GM18520 (cell line): ENCODE results near the gene ACYP2.

Experiments used
- ATAC-seq: cut with Tn5 transposase; IDR thresholded peaks from one replicate; pipeline ENCODE4 v1.9.1; 2021; ENCODE audit not compliant: unreplicated experiment

ACYP2 gene

DNA sequence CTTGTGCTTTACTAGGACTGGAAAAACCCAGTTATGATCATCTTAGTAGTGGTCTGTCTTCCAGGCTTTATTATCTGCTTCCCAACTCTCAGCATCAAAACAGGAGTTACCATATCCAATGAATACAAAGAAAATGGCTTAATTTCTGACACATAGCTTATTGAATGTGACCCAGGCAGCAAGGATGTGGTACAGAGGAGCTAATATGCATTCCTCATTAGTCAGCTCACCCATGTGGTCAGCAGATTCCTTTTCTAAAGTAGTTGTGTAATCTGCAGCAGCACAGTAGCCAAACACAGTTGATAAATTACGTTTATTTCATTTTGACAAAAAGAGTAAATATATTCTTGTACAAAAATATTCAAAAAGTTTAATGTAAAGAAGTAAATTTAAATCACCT, 97.0 kb downstream of the ACYP2 start:
- no peak for ATAC-seq

DNA sequence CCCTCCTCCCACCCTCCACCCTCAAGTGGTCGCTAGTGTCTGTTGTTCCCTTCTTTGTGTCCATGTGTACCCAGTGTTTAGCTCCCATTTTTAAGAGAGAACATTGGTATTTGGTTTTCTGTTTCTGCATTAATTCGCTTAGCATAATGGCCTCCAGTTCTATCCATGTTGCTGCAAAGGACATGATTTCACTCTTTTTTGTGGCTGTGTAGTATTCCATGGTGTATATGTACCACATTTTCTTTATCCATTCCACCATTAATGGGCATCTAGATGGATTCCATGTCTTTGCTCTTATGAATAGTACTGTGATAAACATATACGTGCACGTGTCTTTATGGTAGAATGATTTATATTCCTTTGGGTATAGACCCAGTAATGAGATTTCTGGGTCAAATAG, 97.7 kb downstream of the ACYP2 start:
- no peak for ATAC-seq

- ATAC-seq: no peak
These were observed 109.6 kb downstream of the ACYP2 start for GRCh38 chr2:54224997-54225396.

GRCh38 chr2:54226260-54226659, 110.8 kb downstream of the ACYP2 start:
- no peak for ATAC-seq

DNA sequence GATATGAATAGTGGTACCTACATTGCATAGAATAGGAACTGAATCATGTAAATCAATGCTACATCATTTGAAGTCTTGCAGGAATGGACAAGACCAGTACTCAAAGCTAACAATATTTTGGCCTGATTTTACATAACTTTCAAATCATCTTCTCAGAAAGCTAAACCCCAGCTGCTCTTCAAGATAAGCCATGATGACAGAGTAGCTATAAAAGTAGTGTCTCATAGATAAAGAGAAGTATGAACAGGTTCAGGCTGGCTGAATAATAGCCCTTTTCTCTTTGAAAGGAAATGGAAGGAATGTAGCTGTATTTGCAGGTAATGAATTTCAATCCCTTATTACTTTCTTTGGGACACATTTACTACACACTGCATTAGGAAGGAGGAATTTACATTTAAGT, 112.4 kb downstream of the ACYP2 start:
- ATAC-seq: no peak

DNA sequence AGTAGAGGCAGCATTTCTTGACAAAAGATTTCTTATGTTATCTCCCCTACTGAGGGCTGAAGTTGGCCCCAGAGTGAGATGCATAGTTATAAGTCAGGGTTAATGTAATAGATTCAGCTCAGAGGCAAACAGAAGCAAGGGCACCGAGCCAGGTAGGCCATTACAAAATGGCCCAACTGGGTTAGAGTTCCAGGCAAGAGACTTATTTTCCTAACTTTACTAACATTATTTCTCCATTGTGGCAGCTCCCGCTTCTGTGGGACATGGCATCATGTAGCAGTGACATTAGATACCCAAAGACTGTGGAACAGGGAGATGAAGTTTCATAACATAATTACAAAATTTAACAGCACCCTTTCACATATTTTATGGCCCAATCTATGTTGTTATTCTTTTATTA, 113.5 kb downstream of the ACYP2 start:
- ATAC-seq: no peak

- ATAC-seq: no peak
These were observed 118.6 kb downstream of the ACYP2 start for GRCh38 chr2:54233832-54234649.

GRCh38 chr2:54237428-54237827, 122.0 kb downstream of the ACYP2 start:
- ATAC-seq: no peak

- ATAC-seq: no peak
These were observed 124.0 kb downstream of the ACYP2 start for GRCh38 chr2:54239427-54239826.

DNA sequence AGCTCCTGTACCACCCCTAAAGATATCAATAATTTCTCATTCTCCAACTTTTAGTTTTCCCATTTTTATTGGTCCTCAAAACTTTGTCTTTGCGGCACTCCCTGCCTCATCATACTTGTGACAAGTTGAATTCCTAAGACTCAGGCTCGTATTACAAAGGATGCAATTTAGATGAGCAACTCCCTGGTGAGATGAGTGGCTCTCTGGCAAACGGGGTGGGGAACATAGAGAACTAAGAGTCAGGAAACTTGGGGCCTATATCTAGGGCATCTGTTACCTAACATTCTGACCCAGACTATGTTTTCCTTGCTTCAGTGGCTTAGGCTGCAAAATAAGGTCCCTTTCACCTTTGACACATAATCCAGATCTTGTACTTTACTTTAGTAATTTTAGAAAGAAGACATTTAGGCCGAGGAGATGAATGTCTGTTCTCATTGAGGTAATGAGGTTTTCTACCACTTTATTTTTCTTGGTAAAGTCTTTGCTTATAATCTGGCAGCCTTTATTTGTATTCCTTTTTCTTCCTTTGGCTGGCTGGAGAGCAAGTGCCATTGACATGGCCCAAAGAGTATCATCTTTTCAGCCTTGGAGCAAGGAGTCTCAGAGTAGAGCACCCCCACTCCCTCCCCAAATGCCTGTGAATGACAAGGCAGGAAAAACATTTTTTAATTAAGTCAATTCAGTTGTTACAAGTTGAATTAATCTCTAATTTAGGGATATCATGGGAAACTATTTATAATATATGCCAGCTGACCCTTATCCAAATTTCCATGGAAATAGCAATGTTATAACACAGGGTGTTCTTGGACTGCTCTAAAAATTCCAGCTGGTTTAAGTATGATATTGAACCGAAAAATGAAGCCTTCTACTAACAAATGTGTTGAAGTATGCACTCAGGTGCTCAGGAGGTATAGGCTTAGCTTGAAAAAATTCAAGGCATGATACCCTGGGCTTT, 125.4 kb downstream of the ACYP2 start:
- no peak for ATAC-seq

GRCh38 chr2:54247115-54247514, 131.7 kb downstream of the ACYP2 start:
- ATAC-seq: no peak

- no peak for ATAC-seq
These were observed 134.2 kb downstream of the ACYP2 start for GRCh38 chr2:54249629-54250028.

DNA sequence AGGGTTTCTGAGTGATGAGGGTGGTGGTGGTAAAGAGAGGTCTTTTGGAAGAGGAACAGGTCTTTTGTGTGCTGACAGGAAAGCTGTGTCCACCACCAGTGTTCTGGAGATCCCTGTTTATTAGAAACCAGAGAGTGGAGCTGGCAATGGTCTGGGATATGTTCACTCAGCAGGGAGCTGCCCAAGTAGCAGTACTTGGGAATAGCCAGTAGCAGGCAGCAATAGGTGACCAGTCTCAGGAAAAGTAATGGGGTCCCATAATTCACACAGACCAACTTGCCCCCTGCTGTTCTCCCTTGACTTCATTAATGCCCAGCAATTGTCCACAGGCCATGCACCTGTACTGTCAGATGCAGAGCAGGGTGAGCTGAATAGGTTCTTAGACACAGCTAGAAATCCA, 138.8 kb downstream of the ACYP2 start:
- no peak for ATAC-seq

DNA sequence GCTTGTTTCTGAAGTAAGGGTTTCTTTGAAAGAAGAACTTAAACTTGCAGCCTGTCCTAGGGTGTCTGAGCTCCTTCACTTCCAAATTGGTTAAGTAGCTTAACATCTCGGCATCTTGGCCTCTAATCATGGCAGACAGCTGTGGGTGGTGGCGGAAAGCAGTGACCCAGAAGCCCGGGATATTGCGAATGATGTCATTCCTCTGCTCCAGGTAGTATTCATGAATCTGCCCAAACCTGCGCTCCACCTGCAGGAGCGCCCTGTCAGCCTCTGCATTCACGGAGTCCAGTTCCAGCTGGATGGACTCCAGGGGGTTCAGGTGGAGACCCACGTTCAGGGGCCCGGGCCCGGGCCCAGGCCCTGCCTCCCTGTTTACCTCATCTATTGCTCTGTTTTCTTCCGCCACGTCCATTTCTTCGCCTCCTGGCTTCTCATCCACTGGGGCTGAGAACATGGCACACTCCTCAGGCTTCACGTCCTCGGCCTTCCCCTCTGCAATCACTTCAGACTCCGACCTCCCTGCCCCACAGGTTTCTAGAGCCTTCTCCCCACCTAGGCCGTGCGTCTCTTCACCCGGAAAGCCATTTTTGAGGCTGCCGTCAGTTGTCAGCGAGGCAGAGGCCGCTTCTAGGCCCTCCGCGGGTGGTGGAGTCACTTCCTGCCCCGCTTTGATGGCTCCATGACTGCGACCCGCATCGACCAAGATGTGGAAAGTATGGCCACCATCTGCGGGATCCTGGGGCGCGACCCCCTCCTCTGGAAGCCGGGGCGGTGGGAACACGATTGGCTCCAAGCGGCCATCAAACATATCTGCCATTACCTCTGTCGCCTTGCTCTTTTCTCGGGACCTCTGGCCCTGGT, 140.0 kb downstream of the ACYP2 start:
- no peak for ATAC-seq

DNA sequence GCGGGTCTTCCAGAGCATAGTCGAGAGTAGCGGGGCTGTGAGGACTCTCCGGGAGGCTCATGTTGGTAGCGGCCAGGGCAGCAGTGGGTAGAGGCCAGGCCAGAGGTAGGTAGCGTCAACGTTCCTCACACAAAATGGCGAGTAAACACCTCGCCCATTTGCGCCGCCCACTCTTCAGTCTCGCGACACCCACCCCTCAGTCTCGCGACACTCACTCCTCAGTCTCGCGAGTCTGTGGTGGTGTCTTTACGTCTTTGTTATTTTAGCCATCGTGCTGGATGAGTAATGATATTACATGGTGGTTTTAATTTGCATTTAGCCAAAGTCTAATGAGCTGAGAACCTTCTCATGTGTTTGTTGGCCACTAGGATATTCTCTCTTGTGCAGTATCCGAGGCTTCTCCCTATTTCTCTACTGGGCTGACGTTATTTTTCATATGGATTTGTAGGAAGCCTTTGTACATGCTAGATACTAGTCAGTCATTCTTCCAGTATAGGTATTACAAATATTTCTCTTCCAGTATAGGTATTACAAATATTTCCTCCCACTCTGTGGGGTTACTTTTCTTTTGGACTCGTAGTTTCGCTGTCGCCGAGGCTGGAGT, 140.8 kb downstream of the ACYP2 start, which contains the start of gene TSPYL6:
Gene TSPYL6 (minus strand): TSS at position 139 of the 604 bp plus-strand sequence. CDS start 78 bp downstream, at position 61.
- ATAC-seq: no peak

DNA sequence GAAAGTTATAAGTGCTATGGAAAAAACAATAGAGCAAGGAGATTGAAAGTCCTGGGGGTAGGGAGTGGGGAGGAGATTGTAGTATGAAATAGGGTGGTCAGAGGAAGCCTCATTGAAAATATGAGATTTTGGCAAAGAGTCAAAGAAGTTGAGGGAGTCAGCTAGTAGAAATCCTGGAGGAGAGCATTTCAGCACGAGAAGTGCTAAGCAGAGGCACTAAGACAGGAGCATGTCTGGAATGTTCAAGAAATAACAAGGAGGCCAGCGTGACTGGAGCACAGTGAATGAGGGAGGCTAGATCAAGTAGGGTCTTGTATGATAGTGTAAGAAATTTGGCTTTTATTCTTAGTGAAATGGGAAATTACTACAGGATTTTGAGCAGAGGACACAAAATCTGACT, 142.8 kb downstream of the ACYP2 start:
- ATAC-seq: no peak

GRCh38 chr2:54259413-54260240, 144.2 kb downstream of the ACYP2 start:
- ATAC-seq: peak; percentile 75

DNA sequence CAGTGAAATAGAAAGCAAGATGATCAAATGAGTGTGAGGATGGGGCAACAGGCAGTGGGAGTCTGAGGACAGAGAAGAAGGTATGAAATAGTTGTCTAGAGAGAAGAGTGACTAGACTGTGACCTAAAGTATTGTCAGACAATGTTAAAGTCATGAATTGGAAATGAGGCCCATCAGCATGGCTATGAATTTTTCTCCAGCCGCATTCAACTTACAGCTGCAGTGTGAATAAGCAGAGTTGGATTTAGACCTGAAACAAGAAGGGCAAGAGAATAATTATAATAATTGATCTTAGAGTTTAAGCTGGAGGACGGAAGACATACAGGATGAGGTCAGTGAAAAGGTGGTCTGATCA, 144.8 kb downstream of the ACYP2 start:
- ATAC-seq: no peak

DNA sequence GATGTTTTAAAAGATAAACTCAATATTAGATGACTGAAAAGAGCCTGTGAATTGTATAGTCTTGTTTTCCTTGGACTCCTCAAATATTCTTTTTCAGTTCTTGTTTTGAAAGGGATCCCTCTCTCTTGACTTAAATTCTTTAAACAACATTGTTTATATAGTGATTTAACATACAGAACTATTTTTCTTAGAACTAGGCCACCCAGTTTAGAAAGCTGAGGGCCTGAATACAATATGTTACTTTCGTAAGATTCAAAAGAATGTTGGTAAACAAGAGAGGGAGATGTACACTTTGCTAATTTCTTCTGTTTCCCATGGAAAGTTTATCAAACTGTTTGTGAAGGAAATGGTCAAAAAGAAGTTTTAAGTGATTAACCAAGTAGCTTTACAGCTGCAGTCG, 146.1 kb downstream of the ACYP2 start:
- no peak for ATAC-seq
